Activated CD4-positive, alpha-beta T cell treated with anti-CD3 and anti-CD28 coated beads for 36 hours (primary cell): ENCODE data around the gene GAB3. TPM values are rescaled to one million over a fixed set of nuclear protein-coding genes. Genes with fewer than 3 reads are reported as not detected.
"Not testable (repeated sequence)": the region's sequence is repeated elsewhere in the genome, so short reads cannot be mapped to it uniquely, and the experiment has no call there.

Source experiments
- ATAC-seq: fragments of 200-7000 bp; cut with Tn5 transposase; one replicate; pipeline ENCODE4 v1.10.0; 2021; ENCODE audit warnings: mild to moderate bottlenecking, moderate library complexity
- CTCF ChIA-PET: fragments of 350-600 bp; sonication (Branson Sonifier 250); formaldehyde crosslinking; loops from one replicate; lab custom pipeline; 2021; ENCODE audit warnings: antibody characterized with exemption; lab: Charles Lee
- POLR2A ChIA-PET: fragments of 350-600 bp; sonication (Branson Sonifier 250); formaldehyde crosslinking; loops from one replicate; lab custom pipeline; 2021; ENCODE audit warnings: antibody characterized with exemption, inconsistent platforms; lab: Charles Lee
- DNase-seq: peaks from one replicate; pipeline ENCODE4 v3.0.0-alpha.2; 2020
- H3K27ac Mint-ChIP-seq: one replicate; pipeline ENCODE4 v1.8.0; 2021; ENCODE audit warnings: mixed read lengths
- H3K27me3 Mint-ChIP-seq: one replicate; pipeline ENCODE4 v1.8.0; 2021; ENCODE audit warnings: mixed read lengths
- H3K36me3 Mint-ChIP-seq: one replicate; pipeline ENCODE4 v1.8.0; 2021; ENCODE audit warnings: low read depth, mixed read lengths
- H3K4me1 Mint-ChIP-seq: one replicate; pipeline ENCODE4 v1.8.0; 2021; ENCODE audit warnings: mixed read lengths
- H3K4me3 Mint-ChIP-seq: one replicate; pipeline ENCODE4 v1.8.0; 2021; ENCODE audit warnings: mild to moderate bottlenecking, moderate library complexity, mixed read lengths
- H3K9me3 Mint-ChIP-seq: one replicate; pipeline ENCODE4 v1.8.0; 2021; ENCODE audit warnings: low read depth, mixed read lengths
- intact Hi-C, 2 experiments: fragments of 100-400 bp; cut with DNase I in 1 of 2; cut with micrococcal nuclease in 1 of 2; formaldehyde crosslinking; loops; one replicate each; pipeline versions ENCODE4 v1.14.2 to v1.15.1; 2022 to 2024; cut with DNase I, micrococcal nuclease
- total RNA-seq, 2 experiments: library from RNA; stranded (reverse); gene quantifications; one replicate each; pipeline ENCODE4 v1.2.3, GENCODE V29; 2021

Gene GAB3
- total RNA-seq, 2 experiments from 2014 or later, result 2.1 to 2.9 TPM

GRCh38 chrX:154696676-154697045 lies 54.2 kb downstream of the GAB3 start:
- ATAC-seq (no peak), DNase-seq (no peak)
- peaks cover 23% of the 10 kb centered on the region for H3K4me1 Mint-ChIP-seq
- H3K27me3 Mint-ChIP-seq, result no peaks in the 10 kb centered on the region
- CTCF ChIA-PET, result interaction anchor here (0.8 to 2.1 kb wide), 8 partner anchors 15 to 150 kb away, joined by 3 to 8 read pairs (median 4); partner anchors contain the start of gene G6PD
- H3K27ac Mint-ChIP-seq, result peak overlapping the region; percentile 31
- no peaks in the 10 kb centered on the region for H3K9me3 Mint-ChIP-seq
- peaks cover 5% of the 10 kb centered on the region for H3K36me3 Mint-ChIP-seq
- intact Hi-C loops, result loop anchor here in 1 of 2 experiments (1.0 kb wide), 1 partner anchor 16 kb away; no protein-coding TSS in a partner anchor
- H3K4me3 Mint-ChIP-seq, result no peak overlapping the region
- POLR2A ChIA-PET, result interaction anchor here (0.5 to 0.6 kb wide), 2 partner anchors 85 to 88 kb away, joined by 5 to 12 read pairs; no protein-coding TSS in a partner anchor

- ChIA-PET CTCF (interaction anchor here (0.8 to 2.1 kb wide), 9 partner anchors 14 to 149 kb away, joined by 3 to 8 read pairs (median 4); partner anchors contain the start of gene G6PD), POLR2A (interaction anchor here (0.5 to 0.6 kb wide), 3 partner anchors 85 to 96 kb away, joined by 3 to 12 read pairs (median 5); no protein-coding TSS in a partner anchor)
- ATAC-seq (peak; percentile 91), DNase-seq (peak; percentile 30)
- peak overlapping the region; percentile 31 for H3K27ac Mint-ChIP-seq
- H3K4me1 Mint-ChIP-seq, result peaks cover 23% of the 10 kb centered on the region
- intact Hi-C loops, result loop anchor here in 1 of 2 experiments (1.0 kb wide), 1 partner anchor 16 kb away; no protein-coding TSS in a partner anchor
- H3K9me3 Mint-ChIP-seq, result no peaks in the 10 kb centered on the region
- H3K36me3 Mint-ChIP-seq, result peaks cover 5% of the 10 kb centered on the region
- no peaks in the 10 kb centered on the region for H3K27me3 Mint-ChIP-seq
- no peak overlapping the region for H3K4me3 Mint-ChIP-seq
Observed at GRCh38 chrX:154695911-154696675, 54.8 kb downstream of the GAB3 start.

GRCh38 chrX:154693394-154693793 lies 57.5 kb downstream of the GAB3 start:
- ChIA-PET CTCF (interaction anchor here (1.1 kb wide), 1 partner anchor 16 kb away, joined by 4 read pairs; no protein-coding TSS in a partner anchor), POLR2A (no interaction called here)
- Mint-ChIP-seq H3K27me3 (no peaks in the 10 kb centered on the region), H3K4me1 (peaks cover 23% of the 10 kb centered on the region), H3K27ac (peak overlapping the region; percentile 39), H3K36me3 (peaks cover 5% of the 10 kb centered on the region), H3K4me3 (no peak overlapping the region), H3K9me3 (no peaks in the 10 kb centered on the region)
- no peak for DNase-seq
- peak; percentile 25 for ATAC-seq
- intact Hi-C loops, result no loop called here

- ATAC-seq, DNase-seq, POLR2A ChIA-PET, CTCF ChIA-PET, H3K4me3 Mint-ChIP-seq, H3K27ac Mint-ChIP-seq, H3K9me3 Mint-ChIP-seq, H3K4me1 Mint-ChIP-seq, H3K36me3 Mint-ChIP-seq, intact Hi-C loops, H3K27me3 Mint-ChIP-seq: not testable (repeated sequence)
Observed at GRCh38 chrX:154690438-154690837, 60.4 kb downstream of the GAB3 start.

- H3K27me3 Mint-ChIP-seq, H3K4me1 Mint-ChIP-seq, H3K36me3 Mint-ChIP-seq, POLR2A ChIA-PET, CTCF ChIA-PET, intact Hi-C loops, DNase-seq, H3K27ac Mint-ChIP-seq, ATAC-seq, H3K4me3 Mint-ChIP-seq: not testable (repeated sequence)
- peaks cover 18% of the 10 kb centered on the region for H3K9me3 Mint-ChIP-seq
Observed at GRCh38 chrX:154672084-154672483, 78.8 kb downstream of the GAB3 start.

- intact Hi-C loops, H3K36me3 Mint-ChIP-seq, H3K4me1 Mint-ChIP-seq, H3K27me3 Mint-ChIP-seq, H3K27ac Mint-ChIP-seq, H3K4me3 Mint-ChIP-seq, POLR2A ChIA-PET, ATAC-seq, DNase-seq, CTCF ChIA-PET: not testable (repeated sequence)
- peaks cover 18% of the 10 kb centered on the region for H3K9me3 Mint-ChIP-seq
Observed at GRCh38 chrX:154670848-154671247, 80.0 kb downstream of the GAB3 start.

- DNase-seq (no peak), ATAC-seq (no peak)
- intact Hi-C loops, result no loop called here
- ChIA-PET POLR2A (no interaction called here), CTCF (no interaction called here)
- Mint-ChIP-seq H3K27me3 (no peaks in the 10 kb centered on the region), H3K27ac (no peak overlapping the region), H3K36me3 (no peaks in the 10 kb centered on the region), H3K4me3 (no peak overlapping the region), H3K9me3 (no peaks in the 10 kb centered on the region), H3K4me1 (peaks cover 3% of the 10 kb centered on the region)
Observed at GRCh38 chrX:154661899-154662298, 89.0 kb downstream of the GAB3 start.

- intact Hi-C loops, result no loop called here
- Mint-ChIP-seq H3K27ac (no peak overlapping the region), H3K4me1 (peaks cover 3% of the 10 kb centered on the region), H3K27me3 (no peaks in the 10 kb centered on the region), H3K36me3 (no peaks in the 10 kb centered on the region), H3K4me3 (no peak overlapping the region), H3K9me3 (no peaks in the 10 kb centered on the region)
- DNase-seq (no peak), ATAC-seq (no peak)
- ChIA-PET CTCF (no interaction called here), POLR2A (no interaction called here)
Observed at GRCh38 chrX:154661170-154661569, 89.7 kb downstream of the GAB3 start.

- peaks cover 3% of the 10 kb centered on the region for H3K4me1 Mint-ChIP-seq
- no peaks in the 10 kb centered on the region for H3K36me3 Mint-ChIP-seq
- H3K4me3 Mint-ChIP-seq, result no peak overlapping the region
- CTCF ChIA-PET, result no interaction called here
- DNase-seq (no peak), ATAC-seq (no peak)
- POLR2A ChIA-PET, result no interaction called here
- H3K27ac Mint-ChIP-seq, result no peak overlapping the region
- no peaks in the 10 kb centered on the region for H3K27me3 Mint-ChIP-seq
- intact Hi-C loops, result no loop called here
- H3K9me3 Mint-ChIP-seq, result no peaks in the 10 kb centered on the region
Observed at GRCh38 chrX:154660541-154660940, 90.3 kb downstream of the GAB3 start.

- H3K9me3 Mint-ChIP-seq, result no peaks in the 10 kb centered on the region
- intact Hi-C loops, result no loop called here
- H3K27ac Mint-ChIP-seq, result no peak overlapping the region
- DNase-seq (no peak), ATAC-seq (no peak)
- ChIA-PET CTCF (no interaction called here), POLR2A (no interaction called here)
- H3K27me3 Mint-ChIP-seq, result no peaks in the 10 kb centered on the region
- peaks cover 3% of the 10 kb centered on the region for H3K4me1 Mint-ChIP-seq
- H3K4me3 Mint-ChIP-seq, result no peak overlapping the region
- H3K36me3 Mint-ChIP-seq, result no peaks in the 10 kb centered on the region
Observed at GRCh38 chrX:154658957-154659356, 91.9 kb downstream of the GAB3 start.

GRCh38 chrX:154658187-154658586 lies 92.7 kb downstream of the GAB3 start:
- Mint-ChIP-seq H3K27me3 (no peaks in the 10 kb centered on the region), H3K27ac (no peak overlapping the region), H3K9me3 (no peaks in the 10 kb centered on the region), H3K4me1 (peaks cover 3% of the 10 kb centered on the region), H3K4me3 (no peak overlapping the region), H3K36me3 (no peaks in the 10 kb centered on the region)
- ChIA-PET POLR2A (no interaction called here), CTCF (no interaction called here)
- ATAC-seq (no peak), DNase-seq (no peak)
- intact Hi-C loops, result no loop called here

GRCh38 chrX:154657226-154657805 lies 93.6 kb downstream of the GAB3 start:
- H3K36me3 Mint-ChIP-seq, result no peaks in the 10 kb centered on the region
- intact Hi-C loops, result no loop called here
- H3K4me3 Mint-ChIP-seq, result no peak overlapping the region
- DNase-seq (no peak), ATAC-seq (no peak)
- H3K4me1 Mint-ChIP-seq, result peaks cover 3% of the 10 kb centered on the region
- no peaks in the 10 kb centered on the region for H3K9me3 Mint-ChIP-seq
- no peak overlapping the region for H3K27ac Mint-ChIP-seq
- H3K27me3 Mint-ChIP-seq, result no peaks in the 10 kb centered on the region
- POLR2A ChIA-PET, result no interaction called here
- CTCF ChIA-PET, result no interaction called here
